ENCODE measurements around the gene WDR76. TPM values are rescaled to one million over a fixed set of nuclear protein-coding genes. Genes with fewer than 3 reads are reported as not detected.

The WDR76 gene
- total and polyA plus RNA-seq, 7 donors: 0.34 to 0.88 (median 0.69) TPM

- no peak overlapping the region for H3K27ac ChIP-seq
- H3K9me3 ChIP-seq: no peaks in the 10 kb centered on the region
- DNase-seq: no peak
- H3K27me3 ChIP-seq (ENCODE audit: insufficient read depth in 3 of 3, low read length in 2 of 3): no peaks in the 10 kb centered on the region
- no peaks in the 10 kb centered on the region for H3K36me3 ChIP-seq (ENCODE audit: insufficient read depth in 1 of 2, low read depth in 1 of 2)
- H3K4me3 ChIP-seq: no peak overlapping the region
- intact Hi-C loops (cut with DNase I): loop anchor here in 1 of 2 donors (10.0 kb wide), 1 partner anchor 326 kb away; no protein-coding TSS in a partner anchor
- no peak for ATAC-seq
- WGBS, 3 donors: 93 to 95% (median 94%) methylated on average over 3 of the region's 3 CpGs
- no peaks in the 10 kb centered on the region for H3K4me1 ChIP-seq
- TF ChIP-seq CTCF (IDR thresholded peaks at IDR 0.05): no peak
Measured at GRCh38 chr15:43889042-43889441, 62.2 kb downstream of the WDR76 start.

- intact Hi-C loops (cut with DNase I): loop anchor here in 1 of 2 donors (10.0 kb wide), 1 partner anchor 171 kb away; no protein-coding TSS in a partner anchor
- no peak for ATAC-seq
- Histone ChIP-seq H3K27ac (no peak overlapping the region), H3K4me3 (no peak overlapping the region), H3K36me3 (ENCODE audit: insufficient read depth in 1 of 2, low read depth in 1 of 2) (no peaks in the 10 kb centered on the region), H3K9me3 (no peaks in the 10 kb centered on the region), H3K4me1 (no peaks in the 10 kb centered on the region), H3K27me3 (ENCODE audit: insufficient read depth in 3 of 3, low read length in 2 of 3) (no peaks in the 10 kb centered on the region)
- no peak for TF ChIP-seq CTCF (IDR thresholded peaks at IDR 0.05)
- no peak for DNase-seq
- WGBS, 3 donors: 65 to 78% (median 77%) methylated on average over 1 of the region's 1 CpG
Measured at GRCh38 chr15:43893956-43894355, 67.2 kb downstream of the WDR76 start.

- ATAC-seq (no peak), DNase-seq (no peak)
- Histone ChIP-seq H3K27ac (no peak overlapping the region), H3K36me3 (ENCODE audit: insufficient read depth in 1 of 2, low read depth in 1 of 2) (no peaks in the 10 kb centered on the region), H3K4me1 (no peaks in the 10 kb centered on the region), H3K9me3 (no peaks in the 10 kb centered on the region), H3K27me3 (ENCODE audit: insufficient read depth in 3 of 3, low read length in 2 of 3) (no peaks in the 10 kb centered on the region), H3K4me3 (no peak overlapping the region)
- no peak for TF ChIP-seq CTCF (IDR thresholded peaks at IDR 0.05)
- intact Hi-C loops (cut with DNase I): loop anchor here in 1 of 2 donors (10.0 kb wide), 1 partner anchor 169 kb away; no protein-coding TSS in a partner anchor
- WGBS, 3 donors: 33 to 45% (median 35%) methylated on average over 5 of the region's 5 CpGs
Measured at GRCh38 chr15:43895586-43895985, 68.8 kb downstream of the WDR76 start.

- Histone ChIP-seq H3K4me1 (no peaks in the 10 kb centered on the region), H3K4me3 (no peak overlapping the region), H3K27me3 (ENCODE audit: insufficient read depth in 3 of 3, low read length in 2 of 3) (no peaks in the 10 kb centered on the region), H3K27ac (no peak overlapping the region), H3K36me3 (ENCODE audit: insufficient read depth in 1 of 2, low read depth in 1 of 2) (no peaks in the 10 kb centered on the region), H3K9me3 (no peaks in the 10 kb centered on the region)
- WGBS, 3 donors: 89 to 100% (median 98%) methylated on average over 1 of the region's 1 CpG
- DNase-seq (no peak), ATAC-seq (no peak)
- TF ChIP-seq CTCF (IDR thresholded peaks at IDR 0.05): no peak
- intact Hi-C loops (cut with DNase I): loop anchor here in 1 of 2 donors (10.0 kb wide), 1 partner anchor 168 kb away; no protein-coding TSS in a partner anchor
Measured at GRCh38 chr15:43896543-43896942, 69.7 kb downstream of the WDR76 start.

- Histone ChIP-seq H3K4me1 (no peaks in the 10 kb centered on the region), H3K27me3 (ENCODE audit: insufficient read depth in 3 of 3, low read length in 2 of 3) (no peaks in the 10 kb centered on the region), H3K4me3 (no peak overlapping the region), H3K36me3 (ENCODE audit: insufficient read depth in 1 of 2, low read depth in 1 of 2) (no peaks in the 10 kb centered on the region), H3K9me3 (no peaks in the 10 kb centered on the region), H3K27ac (no peak overlapping the region)
- DNase-seq (no peak), ATAC-seq (no peak)
- 73 to 81% (median 75%) methylated on average over 2 of the region's 2 CpGs for WGBS, 3 donors
- intact Hi-C loops (cut with DNase I): loop anchor here in 1 of 2 donors (10.0 kb wide), 1 partner anchor 166 kb away; no protein-coding TSS in a partner anchor
- no peak for TF ChIP-seq CTCF (IDR thresholded peaks at IDR 0.05)
Measured at GRCh38 chr15:43898891-43899290, 72.1 kb downstream of the WDR76 start.

All from psoas muscle (tissue), 8 donors.